Measurements from ENCODE around the gene INPP5D.

INPP5D gene

DNA sequence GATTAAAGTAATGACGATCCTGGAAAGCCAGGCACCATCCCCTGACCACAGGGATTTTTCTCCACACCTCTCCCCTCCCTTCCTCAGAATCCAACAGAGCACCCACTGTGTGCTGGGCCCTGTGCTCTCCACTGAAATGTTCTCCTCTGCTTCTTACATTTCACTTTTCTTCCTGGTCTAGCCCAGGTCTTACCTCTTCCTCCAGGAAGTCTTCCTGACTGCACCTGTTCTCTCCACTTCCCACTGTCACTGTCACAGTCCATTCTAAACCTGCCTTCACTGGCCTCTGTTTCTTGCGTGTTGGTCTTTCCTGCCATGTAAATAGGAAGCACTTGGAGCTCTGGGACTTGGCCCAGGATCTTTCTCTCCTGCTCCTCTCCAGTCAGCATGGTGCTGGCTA, 39.7 kb upstream of the INPP5D start:
- peaks cover 0 to 4% of the 10 kb centered on the region in 2 donors for H3K9me3 ChIP-seq (ENCODE audit: control insufficient read depth in 2 of 2, low read length in 2 of 2)
- H3K4me3 ChIP-seq (ENCODE audit: low read length in 2 of 2) = no peak overlapping the region

DNA sequence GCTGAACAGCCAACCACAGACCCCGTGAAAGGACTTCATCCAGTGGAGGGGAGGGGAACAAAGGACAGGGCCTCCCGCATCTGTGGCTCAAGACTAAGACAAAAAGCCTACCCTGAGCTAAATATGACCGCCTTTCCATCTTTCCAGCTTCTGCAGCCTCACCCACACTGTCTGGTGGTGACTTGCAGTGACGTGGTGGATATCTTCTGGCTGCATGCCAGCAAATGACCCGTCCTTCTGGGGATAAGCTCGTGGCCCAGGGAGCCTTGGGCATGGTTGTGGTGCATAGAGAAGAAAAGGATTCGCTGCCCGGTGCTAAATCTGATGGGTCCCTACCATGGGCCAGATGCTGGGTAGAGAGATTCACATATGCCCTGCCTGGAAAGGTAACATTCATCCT, 38.4 kb upstream of the INPP5D start:
- Histone ChIP-seq H3K27me3 (ENCODE audit: control insufficient read depth in 1 of 2, insufficient read depth in 2 of 2, low read length in 2 of 2) (no peaks in the 10 kb centered on the region), H3K4me1 (ENCODE audit: control insufficient read depth, insufficient read depth, low read length) (no peaks in the 10 kb centered on the region), H3K9me3 (ENCODE audit: control insufficient read depth in 2 of 2, low read length in 2 of 2) (peaks cover 0 to 4% of the 10 kb centered on the region in 2 donors), H3K36me3 (ENCODE audit: control insufficient read depth in 2 of 2, insufficient read depth in 2 of 2, low read length in 2 of 2) (no peaks in the 10 kb centered on the region), H3K4me3 (ENCODE audit: low read length in 2 of 2) (no peak overlapping the region), H3K27ac (ENCODE audit: low read length) (no peak overlapping the region), H3K9ac (ENCODE audit: low read length in 2 of 2) (no peak overlapping the region)

More for the DNA sequence above, 39.7 kb upstream of the INPP5D start:
- H3K27me3 ChIP-seq (ENCODE audit: control insufficient read depth in 1 of 2, insufficient read depth in 2 of 2, low read length in 2 of 2) = no peaks in the 10 kb centered on the region
- no peaks in the 10 kb centered on the region for H3K36me3 ChIP-seq (ENCODE audit: control insufficient read depth in 2 of 2, insufficient read depth in 2 of 2, low read length in 2 of 2)
- no peak overlapping the region for H3K9ac ChIP-seq (ENCODE audit: low read length in 2 of 2)
- no peak overlapping the region for H3K27ac ChIP-seq (ENCODE audit: low read length)
- H3K4me1 ChIP-seq (ENCODE audit: control insufficient read depth, insufficient read depth, low read length) = no peaks in the 10 kb centered on the region

DNA sequence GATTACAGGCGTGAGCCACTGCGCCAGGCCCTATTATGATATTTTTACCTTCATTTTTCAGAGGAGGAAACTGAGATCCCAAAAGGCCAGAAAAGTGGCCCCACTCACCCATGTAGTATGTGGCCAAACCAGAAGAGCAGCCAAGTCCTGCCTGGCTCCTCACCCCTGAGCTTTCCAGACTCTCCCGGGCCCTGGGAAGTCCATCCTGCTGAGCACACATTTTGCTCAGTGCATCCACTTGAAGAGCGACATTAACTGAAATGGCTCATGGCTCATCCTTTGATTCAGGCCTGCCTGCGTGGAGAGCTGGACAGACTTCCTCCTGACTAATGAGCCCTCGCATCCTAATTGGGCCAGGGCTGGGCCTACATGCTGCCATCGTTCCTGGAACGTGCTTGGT, 37.6 kb upstream of the INPP5D start:
- H3K4me3 ChIP-seq (ENCODE audit: low read length in 2 of 2) = no peak overlapping the region
- no peaks in the 10 kb centered on the region for H3K4me1 ChIP-seq (ENCODE audit: control insufficient read depth, insufficient read depth, low read length)
- H3K27ac ChIP-seq (ENCODE audit: low read length) = no peak overlapping the region
- no peaks in the 10 kb centered on the region for H3K27me3 ChIP-seq (ENCODE audit: control insufficient read depth in 1 of 2, insufficient read depth in 2 of 2, low read length in 2 of 2)
- H3K9me3 ChIP-seq (ENCODE audit: control insufficient read depth in 2 of 2, low read length in 2 of 2) = peaks cover 0 to 4% of the 10 kb centered on the region in 2 donors
- H3K9ac ChIP-seq (ENCODE audit: low read length in 2 of 2) = no peak overlapping the region
- H3K36me3 ChIP-seq (ENCODE audit: control insufficient read depth in 2 of 2, insufficient read depth in 2 of 2, low read length in 2 of 2) = no peaks in the 10 kb centered on the region

DNA sequence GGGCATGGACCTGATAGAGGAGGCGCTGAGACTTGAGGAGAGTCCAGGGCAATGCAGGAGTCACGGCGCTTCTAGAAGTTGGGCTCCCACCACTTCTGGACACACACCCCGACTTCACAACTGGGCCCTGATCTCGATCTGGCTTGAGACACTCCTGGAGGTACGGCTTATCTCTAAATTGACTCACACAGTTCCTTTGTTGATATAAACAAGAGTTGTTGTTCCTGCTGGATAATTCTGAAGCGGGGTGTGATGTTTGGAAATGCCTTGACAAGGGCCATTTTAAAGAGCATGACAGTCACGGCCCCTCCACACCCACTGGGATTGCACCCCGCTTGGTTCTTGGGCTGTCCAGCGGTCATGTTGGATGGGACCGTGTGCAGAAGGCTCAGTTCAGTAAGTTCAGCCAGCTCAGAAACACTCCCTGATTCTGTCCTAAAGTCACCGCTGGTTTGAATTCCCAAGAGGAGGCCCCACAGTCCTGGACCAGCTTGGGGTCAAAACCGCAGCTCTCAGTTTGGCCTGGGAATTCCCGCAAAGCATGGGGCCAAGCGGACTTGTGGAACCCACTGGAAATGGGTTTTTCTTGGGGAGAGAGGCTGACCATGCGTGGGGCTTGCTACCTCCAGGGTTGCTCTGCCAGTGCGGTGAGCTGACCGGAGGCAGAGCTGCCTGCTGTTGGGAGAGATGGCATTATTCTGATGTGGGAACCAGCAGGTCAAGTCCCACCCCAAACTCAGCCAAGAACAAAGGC, 37.0 kb upstream of the INPP5D start:
- no peaks in the 10 kb centered on the region for H3K4me1 ChIP-seq (ENCODE audit: control insufficient read depth, insufficient read depth, low read length)
- peaks cover 0 to 1% of the 10 kb centered on the region in 2 donors for H3K9me3 ChIP-seq (ENCODE audit: control insufficient read depth in 2 of 2, low read length in 2 of 2)
- H3K36me3 ChIP-seq (ENCODE audit: control insufficient read depth in 2 of 2, insufficient read depth in 2 of 2, low read length in 2 of 2) = no peaks in the 10 kb centered on the region
- no peak overlapping the region for H3K27ac ChIP-seq (ENCODE audit: low read length)
- H3K9ac ChIP-seq (ENCODE audit: low read length in 2 of 2) = no peak overlapping the region
- no peaks in the 10 kb centered on the region for H3K27me3 ChIP-seq (ENCODE audit: control insufficient read depth in 1 of 2, insufficient read depth in 2 of 2, low read length in 2 of 2)
- H3K4me3 ChIP-seq (ENCODE audit: low read length in 2 of 2) = no peak overlapping the region

DNA sequence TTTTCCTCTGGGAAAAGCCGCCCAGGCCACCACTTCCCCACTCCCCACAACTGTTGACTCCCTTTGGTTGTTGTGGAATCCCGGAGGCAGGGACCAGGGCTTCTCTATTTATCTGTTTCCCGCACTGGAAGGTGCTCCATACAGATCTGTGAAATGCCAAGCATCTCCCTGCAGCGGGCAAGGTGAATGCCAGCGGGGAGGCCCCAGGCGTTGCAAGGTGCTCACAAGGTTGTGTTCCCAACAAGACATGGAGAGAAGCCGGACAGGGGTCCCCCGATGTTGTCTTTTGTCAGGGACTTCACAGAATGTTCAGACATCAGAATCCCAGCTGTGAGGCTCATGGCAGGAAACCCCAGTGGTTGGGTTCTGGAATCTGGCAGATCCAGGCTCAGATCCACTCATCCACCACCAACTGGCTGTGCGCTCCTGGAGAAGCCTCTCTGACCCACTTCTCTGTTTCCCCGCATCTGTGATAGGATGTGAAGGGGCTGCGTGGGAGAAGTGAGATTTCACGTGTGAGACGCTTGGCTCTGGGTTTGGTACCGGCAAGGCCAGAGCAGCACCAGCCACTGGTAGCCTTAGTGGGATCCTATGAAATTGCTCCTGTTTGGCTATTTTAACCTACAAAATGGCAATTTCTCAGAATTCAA, 36.3 kb upstream of the INPP5D start:
- Histone ChIP-seq H3K36me3 (ENCODE audit: control insufficient read depth in 2 of 2, insufficient read depth in 2 of 2, low read length in 2 of 2) (no peaks in the 10 kb centered on the region), H3K9me3 (ENCODE audit: control insufficient read depth in 2 of 2, low read length in 2 of 2) (no peaks in the 10 kb centered on the region), H3K27me3 (ENCODE audit: control insufficient read depth in 1 of 2, insufficient read depth in 2 of 2, low read length in 2 of 2) (no peaks in the 10 kb centered on the region), H3K9ac (ENCODE audit: low read length in 2 of 2) (no peak overlapping the region), H3K4me1 (ENCODE audit: control insufficient read depth, insufficient read depth, low read length) (no peaks in the 10 kb centered on the region), H3K27ac (ENCODE audit: low read length) (no peak overlapping the region), H3K4me3 (ENCODE audit: low read length in 2 of 2) (no peak overlapping the region)

DNA sequence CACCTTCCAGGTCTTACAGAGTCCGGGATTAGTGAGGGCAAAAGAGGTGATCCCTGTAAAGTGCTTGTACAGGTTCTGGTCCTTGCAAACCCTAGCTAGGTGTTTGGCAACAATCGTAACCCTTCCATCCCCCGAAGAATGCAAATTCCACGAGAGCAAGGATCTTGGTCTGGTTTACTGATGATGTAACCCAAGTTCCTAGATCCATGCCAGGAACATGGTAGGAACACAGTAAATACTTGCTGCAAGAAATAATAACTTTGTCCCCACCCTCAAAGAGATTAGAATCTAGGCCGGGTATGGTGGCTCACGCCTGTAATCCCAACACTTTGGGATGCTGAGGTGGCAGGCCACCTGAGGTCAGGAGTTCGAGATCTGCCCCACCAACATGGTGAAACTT, 34.4 kb upstream of the INPP5D start:
- no peak overlapping the region for H3K4me3 ChIP-seq (ENCODE audit: low read length in 2 of 2)
- no peak overlapping the region for H3K9ac ChIP-seq (ENCODE audit: low read length in 2 of 2)
- no peaks in the 10 kb centered on the region for H3K36me3 ChIP-seq (ENCODE audit: control insufficient read depth in 2 of 2, insufficient read depth in 2 of 2, low read length in 2 of 2)
- H3K4me1 ChIP-seq (ENCODE audit: control insufficient read depth, insufficient read depth, low read length) = no peaks in the 10 kb centered on the region
- H3K27me3 ChIP-seq (ENCODE audit: control insufficient read depth in 1 of 2, insufficient read depth in 2 of 2, low read length in 2 of 2) = no peaks in the 10 kb centered on the region
- no peak overlapping the region for H3K27ac ChIP-seq (ENCODE audit: low read length)
- no peaks in the 10 kb centered on the region for H3K9me3 ChIP-seq (ENCODE audit: control insufficient read depth in 2 of 2, low read length in 2 of 2)

DNA sequence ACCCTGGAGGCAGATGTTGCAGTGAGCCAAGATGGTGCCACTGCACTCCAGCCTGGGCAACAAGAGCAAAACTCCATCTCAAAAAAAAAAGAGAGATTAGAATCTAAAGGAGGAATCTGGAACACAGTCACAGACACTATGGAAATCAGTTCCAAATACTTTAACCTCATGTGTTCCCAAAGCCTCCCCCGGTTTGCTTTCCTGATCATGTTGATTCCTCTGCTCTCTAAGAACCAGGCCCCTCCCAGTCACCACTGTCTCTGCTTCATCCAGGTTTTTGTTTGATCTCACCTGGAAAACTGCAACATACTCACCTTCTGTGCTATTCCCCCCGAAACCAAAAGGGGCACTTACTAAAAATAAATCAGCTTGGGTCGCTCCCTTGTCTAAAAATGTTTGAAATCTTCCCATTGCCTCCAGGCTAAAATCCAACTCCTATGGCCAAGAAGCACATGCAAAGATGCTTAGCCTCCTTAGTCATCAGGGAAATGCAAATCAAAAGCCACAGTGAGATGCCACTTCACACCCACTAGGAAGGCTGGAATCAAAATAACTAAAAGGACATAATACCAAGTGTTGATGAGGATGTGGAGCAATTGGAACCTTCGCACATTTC, 33.8 kb upstream of the INPP5D start:
- Histone ChIP-seq H3K36me3 (ENCODE audit: control insufficient read depth in 2 of 2, insufficient read depth in 2 of 2, low read length in 2 of 2) (no peaks in the 10 kb centered on the region), H3K4me1 (ENCODE audit: control insufficient read depth, insufficient read depth, low read length) (no peaks in the 10 kb centered on the region), H3K27ac (ENCODE audit: low read length) (no peak overlapping the region)

DNA sequence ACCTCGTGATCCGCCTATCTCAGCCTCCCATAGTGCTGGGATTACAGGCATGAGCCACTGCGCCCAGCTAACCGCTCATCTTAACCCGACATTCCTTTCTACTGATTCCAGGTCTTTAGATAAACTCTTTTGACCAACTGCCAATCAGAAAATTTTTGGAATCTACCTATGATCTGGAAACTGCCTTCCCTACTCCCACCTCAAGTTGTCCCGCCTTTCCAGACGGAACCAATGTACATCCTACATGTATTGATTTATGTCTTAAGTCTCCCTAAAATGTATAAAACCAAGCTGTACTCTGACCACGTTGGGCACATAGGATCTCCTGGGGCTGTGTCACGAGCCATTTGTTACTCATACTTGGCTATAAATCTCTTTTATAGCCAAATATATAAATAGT, 30.8 kb upstream of the INPP5D start:
- no peaks in the 10 kb centered on the region for H3K27me3 ChIP-seq (ENCODE audit: control insufficient read depth in 1 of 2, insufficient read depth in 2 of 2, low read length in 2 of 2)
- no peak overlapping the region for H3K4me3 ChIP-seq (ENCODE audit: low read length in 2 of 2)
- no peak overlapping the region for H3K9ac ChIP-seq (ENCODE audit: low read length in 2 of 2)
- H3K27ac ChIP-seq (ENCODE audit: low read length) = no peak overlapping the region
- no peaks in the 10 kb centered on the region for H3K4me1 ChIP-seq (ENCODE audit: control insufficient read depth, insufficient read depth, low read length)
- H3K9me3 ChIP-seq (ENCODE audit: control insufficient read depth in 2 of 2, low read length in 2 of 2) = no peaks in the 10 kb centered on the region
- H3K36me3 ChIP-seq (ENCODE audit: control insufficient read depth in 2 of 2, insufficient read depth in 2 of 2, low read length in 2 of 2) = no peaks in the 10 kb centered on the region

More for the DNA sequence above, 33.8 kb upstream of the INPP5D start:
- H3K4me3 ChIP-seq (ENCODE audit: low read length in 2 of 2) = no peak overlapping the region
- no peaks in the 10 kb centered on the region for H3K27me3 ChIP-seq (ENCODE audit: control insufficient read depth in 1 of 2, insufficient read depth in 2 of 2, low read length in 2 of 2)
- H3K9ac ChIP-seq (ENCODE audit: low read length in 2 of 2) = no peak overlapping the region
- H3K9me3 ChIP-seq (ENCODE audit: control insufficient read depth in 2 of 2, low read length in 2 of 2) = no peaks in the 10 kb centered on the region

DNA sequence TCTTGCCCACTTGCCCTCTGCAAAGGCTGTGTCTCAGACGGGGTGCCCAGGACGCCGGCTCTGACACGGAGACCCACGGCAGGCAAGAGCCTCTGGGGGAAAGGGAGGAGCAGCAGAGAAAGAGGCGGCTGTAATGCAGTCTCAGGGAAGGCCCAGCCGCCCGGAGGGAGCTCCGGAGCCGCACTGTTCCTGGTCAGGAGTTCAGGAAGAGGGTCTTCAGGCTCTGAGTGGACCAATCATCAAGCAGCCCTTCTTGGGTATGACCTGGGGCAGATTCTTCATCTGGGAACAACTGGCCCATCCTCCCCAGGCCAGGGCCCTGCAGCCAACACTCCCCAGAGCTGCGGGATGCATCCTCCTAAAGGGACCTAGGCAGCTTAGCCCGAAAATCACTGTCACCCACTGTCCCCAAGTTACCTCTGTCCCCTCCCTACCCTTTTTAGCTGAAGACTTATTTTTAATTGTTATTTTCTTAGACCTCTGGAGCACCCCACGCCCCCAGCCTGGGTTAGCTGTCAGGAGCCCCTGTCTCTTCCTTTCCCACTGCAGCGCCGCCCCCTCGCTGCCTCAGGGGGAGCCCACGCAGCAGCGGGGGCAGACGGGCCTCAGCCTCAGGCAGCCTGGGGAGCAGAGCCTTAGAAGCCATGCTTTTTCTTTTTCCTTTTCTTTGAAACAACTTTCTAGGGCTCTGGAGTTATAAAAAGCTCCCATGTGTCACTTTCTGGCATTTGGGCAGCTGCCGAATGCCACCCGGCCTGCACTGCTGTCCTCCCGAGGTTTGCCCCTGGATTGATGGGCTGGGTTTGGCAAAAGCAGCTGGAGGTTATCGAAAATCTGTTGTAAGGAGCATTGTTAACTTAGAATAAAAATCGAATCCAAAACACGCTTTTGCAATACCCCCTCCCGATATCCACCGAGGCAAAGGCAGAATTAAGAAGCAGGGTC, 28.3 kb upstream of the INPP5D start:
- H3K9ac ChIP-seq (ENCODE audit: low read length in 2 of 2) = no peak overlapping the region
- no peak overlapping the region for H3K4me3 ChIP-seq (ENCODE audit: low read length in 2 of 2)
- H3K27me3 ChIP-seq (ENCODE audit: control insufficient read depth in 1 of 2, insufficient read depth in 2 of 2, low read length in 2 of 2) = no peaks in the 10 kb centered on the region
- H3K36me3 ChIP-seq (ENCODE audit: control insufficient read depth in 2 of 2, insufficient read depth in 2 of 2, low read length in 2 of 2) = no peaks in the 10 kb centered on the region
- H3K27ac ChIP-seq (ENCODE audit: low read length) = no peak overlapping the region
- no peaks in the 10 kb centered on the region for H3K9me3 ChIP-seq (ENCODE audit: control insufficient read depth in 2 of 2, low read length in 2 of 2)
- H3K4me1 ChIP-seq (ENCODE audit: control insufficient read depth, insufficient read depth, low read length) = no peaks in the 10 kb centered on the region

DNA sequence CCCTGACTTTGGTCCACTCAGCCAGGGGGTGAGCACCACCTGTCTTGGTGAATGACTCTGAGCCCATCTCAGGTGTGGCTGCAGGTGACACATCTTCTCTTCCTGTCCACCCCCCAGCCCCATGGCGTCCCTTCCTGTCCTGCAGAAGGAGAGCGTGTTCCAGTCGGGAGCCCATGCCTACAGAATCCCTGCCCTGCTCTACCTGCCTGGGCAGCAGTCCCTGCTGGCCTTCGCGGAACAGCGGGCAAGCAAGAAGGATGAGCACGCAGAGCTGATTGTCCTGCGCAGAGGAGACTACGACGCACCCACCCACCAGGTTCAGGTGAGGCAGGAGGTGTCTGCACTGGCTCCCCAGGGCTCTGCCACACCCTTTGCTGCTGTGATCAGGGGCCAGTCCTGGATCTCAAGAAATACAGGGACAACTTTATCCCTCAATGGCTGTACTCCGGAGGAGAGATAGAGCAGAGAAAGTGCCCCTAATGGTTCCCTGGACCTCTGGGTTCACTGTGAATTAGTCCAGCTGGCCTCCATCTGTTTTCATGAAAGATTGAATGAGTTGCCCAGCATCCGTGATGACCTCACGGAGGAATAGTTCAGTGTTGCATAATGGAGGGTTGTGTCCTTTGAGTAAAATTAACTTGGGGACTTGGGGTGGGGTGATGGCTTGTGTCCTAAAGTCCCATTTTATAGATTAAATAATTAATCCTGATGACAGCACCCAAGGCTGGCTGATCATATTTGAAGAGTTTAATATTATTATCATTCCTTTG, 27.4 kb upstream of the INPP5D start, which contains the start of gene NEU2:
Gene NEU2, plus strand, starts transcription at position 122 of the 770 bp plus-strand sequence. Its CDS starts 0 bp downstream, at position 122.
- Histone ChIP-seq H3K9me3 (ENCODE audit: control insufficient read depth in 2 of 2, low read length in 2 of 2) (no peaks in the 10 kb centered on the region), H3K4me3 (ENCODE audit: low read length in 2 of 2) (no peak within 1 kb of the TSS), H3K36me3 (ENCODE audit: control insufficient read depth in 2 of 2, insufficient read depth in 2 of 2, low read length in 2 of 2) (no peaks in the 10 kb centered on the region), H3K27ac (ENCODE audit: low read length) (no peak within 1 kb of the TSS), H3K9ac (ENCODE audit: low read length in 2 of 2) (no peak within 1 kb of the TSS), H3K4me1 (ENCODE audit: control insufficient read depth, insufficient read depth, low read length) (no peaks in the 10 kb centered on the region), H3K27me3 (ENCODE audit: control insufficient read depth in 1 of 2, insufficient read depth in 2 of 2, low read length in 2 of 2) (no peaks in the 10 kb centered on the region)
